Gastrocnemius medialis (tissue), 4 donors: ENCODE data around the gene TAGAP.

Experiments
- CTCF ChIP-seq, 5 experiments: fragments of 450-650 bp in 3 of 5; fragments of 200-600 bp in 2 of 5; sonication (generic) in 2 of 5; IDR thresholded peaks in 4 of 5; conservative IDR thresholded peaks in 1 of 5; 1 replicate in 4 of 5; 2 replicates in 1 of 5; pipeline ENCODE4 v1.5.1; 2016 to 2019; ENCODE audit warnings: antibody characterized with exemption in 5 of 5, mild to moderate bottlenecking in 3 of 5, moderate library complexity in 3 of 5
- POLR2A ChIP-seq, 2 donors: fragments of 450-650 bp; IDR thresholded peaks; one replicate each; pipeline ENCODE4 v1.6.1; 2017; ENCODE audit warnings: antibody characterized with exemption in 2 of 2, mild to moderate bottlenecking in 2 of 2, moderate library complexity in 2 of 2

- no peak for TF ChIP-seq POLR2A (IDR thresholded peaks at IDR 0.05)
- TF ChIP-seq CTCF (IDR thresholded peaks at IDR 0.05 in 4 of 5, conservative IDR thresholded peaks at IDR 0.05 in 1 of 5), result no peak
These were observed 27.3 kb upstream of the TAGAP start for GRCh38 chr6:159071843-159072769.
